ENCODE measurements around the gene VIM.

DNA sequence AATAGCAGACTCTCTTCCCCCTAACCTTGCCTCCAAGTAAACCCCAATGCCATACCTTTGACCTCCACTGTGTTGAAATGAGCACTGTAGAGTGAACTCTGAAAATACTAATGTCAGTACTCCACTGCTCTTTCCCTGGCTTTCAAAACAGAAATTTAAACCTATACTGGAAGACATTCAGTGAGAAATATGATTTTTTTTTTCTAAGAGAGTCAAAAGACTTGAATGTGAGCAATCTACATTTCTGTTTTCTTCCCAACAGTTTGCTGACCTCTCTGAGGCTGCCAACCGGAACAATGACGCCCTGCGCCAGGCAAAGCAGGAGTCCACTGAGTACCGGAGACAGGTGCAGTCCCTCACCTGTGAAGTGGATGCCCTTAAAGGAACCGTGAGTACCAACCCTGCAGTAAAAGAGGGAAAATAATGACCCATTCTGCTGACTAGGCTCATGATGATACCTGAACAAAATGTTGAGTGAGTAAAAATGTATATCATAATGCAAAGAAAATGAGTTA lies 6.4 kb downstream of the VIM start:
- TF ChIP-seq, protein P1, sequence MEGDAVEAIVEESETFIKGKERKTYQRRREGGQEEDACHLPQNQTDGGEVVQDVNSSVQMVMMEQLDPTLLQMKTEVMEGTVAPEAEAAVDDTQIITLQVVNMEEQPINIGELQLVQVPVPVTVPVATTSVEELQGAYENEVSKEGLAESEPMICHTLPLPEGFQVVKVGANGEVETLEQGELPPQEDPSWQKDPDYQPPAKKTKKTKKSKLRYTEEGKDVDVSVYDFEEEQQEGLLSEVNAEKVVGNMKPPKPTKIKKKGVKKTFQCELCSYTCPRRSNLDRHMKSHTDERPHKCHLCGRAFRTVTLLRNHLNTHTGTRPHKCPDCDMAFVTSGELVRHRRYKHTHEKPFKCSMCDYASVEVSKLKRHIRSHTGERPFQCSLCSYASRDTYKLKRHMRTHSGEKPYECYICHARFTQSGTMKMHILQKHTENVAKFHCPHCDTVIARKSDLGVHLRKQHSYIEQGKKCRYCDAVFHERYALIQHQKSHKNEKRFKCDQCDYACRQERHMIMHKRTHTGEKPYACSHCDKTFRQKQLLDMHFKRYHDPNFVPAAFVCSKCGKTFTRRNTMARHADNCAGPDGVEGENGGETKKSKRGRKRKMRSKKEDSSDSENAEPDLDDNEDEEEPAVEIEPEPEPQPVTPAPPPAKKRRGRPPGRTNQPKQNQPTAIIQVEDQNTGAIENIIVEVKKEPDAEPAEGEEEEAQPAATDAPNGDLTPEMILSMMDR (IDR thresholded peaks at IDR 0.05; ENCODE audit: low read length): no peak
- TF ChIP-seq EZH2 (IDR thresholded peaks at IDR 0.05; ENCODE audit: borderline replicate concordance, low read length): no peak
